Omental fat pad (tissue), 4 donors: ENCODE data around the gene MCCC1. TPM values are rescaled to one million over a fixed set of nuclear protein-coding genes. Genes with fewer than 3 reads are reported as not detected.
"Not testable (repeated sequence)": the region's sequence is repeated elsewhere in the genome, so short reads cannot be mapped to it uniquely, and the experiment has no call there.

Experiments
- ATAC-seq: fragments of 150-250 bp; one replicate; pipeline ENCODE4 v1.9.1; 2016; ENCODE audit warnings: mild to moderate bottlenecking, moderate library complexity; ENCODE audit not compliant: low FRiP score
- DNase-seq: peaks from one replicate; pipeline ENCODE4 v3.0.0-alpha.2; 2019; ENCODE audit warnings: low spot score
- CTCF ChIP-seq, 3 donors: fragments of 450-650 bp; IDR thresholded peaks; one replicate each; pipeline ENCODE4 v1.5.1; 2016 to 2017; ENCODE audit warnings: antibody characterized with exemption in 3 of 3, mild to moderate bottlenecking in 3 of 3, moderate library complexity in 2 of 3
- total RNA-seq, 4 donors: library from RNA; depleted of rRNA; stranded (reverse); fragments of >200 nt; gene quantifications; one replicate each; pipeline ENCODE4 v1.1.0, GENCODE V29; 2016

Gene MCCC1
- total RNA-seq, 4 donors from 2014 or later: 37.5 to 68.2 (median 49.3) TPM

GRCh38 chr3:183073839-183074238 lies 25.5 kb downstream of the MCCC1 start:
- DNase-seq (no peak), ATAC-seq (no peak)
- TF ChIP-seq CTCF (IDR thresholded peaks at IDR 0.05): no peak

GRCh38 chr3:183070892-183071291 lies 28.4 kb downstream of the MCCC1 start:
- DNase-seq (no peak), ATAC-seq (no peak)
- no peak for TF ChIP-seq CTCF (IDR thresholded peaks at IDR 0.05)

GRCh38 chr3:183069086-183069485 lies 30.2 kb downstream of the MCCC1 start:
- no peak for TF ChIP-seq CTCF (IDR thresholded peaks at IDR 0.05)
- no peak for ATAC-seq
- no peak for DNase-seq

- not testable (repeated sequence) for ATAC-seq, DNase-seq
Measured at GRCh38 chr3:183066891-183067290, 32.4 kb downstream of the MCCC1 start.

- no peak for ATAC-seq
- TF ChIP-seq CTCF (IDR thresholded peaks at IDR 0.05): no peak
- DNase-seq: no peak
Measured at GRCh38 chr3:183064475-183064874, 34.8 kb downstream of the MCCC1 start.

- ATAC-seq: no peak
- no peak for DNase-seq
- no peak for TF ChIP-seq CTCF (IDR thresholded peaks at IDR 0.05)
Measured at GRCh38 chr3:183061391-183062172, 37.7 kb downstream of the MCCC1 start.

GRCh38 chr3:183058351-183058750 lies 40.9 kb downstream of the MCCC1 start:
- TF ChIP-seq CTCF (IDR thresholded peaks at IDR 0.05): no peak
- DNase-seq (no peak), ATAC-seq (no peak)
